ENCODE results near the gene EXOG.

DNA sequence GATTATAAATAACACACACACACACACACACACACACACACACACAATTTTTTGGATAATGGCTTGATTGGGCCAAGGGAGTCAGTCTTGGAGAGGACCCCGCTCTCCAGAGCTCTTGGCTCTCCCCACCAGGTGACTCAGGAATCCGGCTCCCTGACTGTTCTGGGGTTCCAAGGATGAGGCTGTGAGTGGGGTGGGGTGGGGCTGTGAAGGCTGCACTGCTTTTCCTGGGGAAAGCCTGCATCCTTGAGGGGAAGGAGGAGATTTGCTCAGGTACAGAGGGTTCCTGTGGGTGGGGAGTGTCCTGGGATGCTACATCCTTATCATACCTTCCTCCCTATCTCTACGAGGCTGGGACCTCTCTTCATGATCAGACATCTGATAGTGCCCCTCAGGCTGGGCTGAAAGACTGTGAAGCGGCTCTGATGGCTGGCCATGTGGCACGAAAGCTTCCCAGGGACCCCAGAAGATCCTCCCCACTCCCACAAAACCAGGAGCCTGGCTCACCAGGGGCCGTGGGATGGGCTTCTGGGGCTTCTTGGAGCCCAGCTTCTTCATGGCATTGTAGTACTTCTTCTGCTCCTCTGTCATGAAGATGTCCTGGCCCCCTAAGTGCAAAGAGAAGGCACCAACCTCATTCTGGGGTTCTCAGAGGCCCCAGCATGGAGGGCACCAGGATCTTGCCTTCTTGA is 59.2 kb downstream of the EXOG start:
- TF ChIP-seq, protein P1, sequence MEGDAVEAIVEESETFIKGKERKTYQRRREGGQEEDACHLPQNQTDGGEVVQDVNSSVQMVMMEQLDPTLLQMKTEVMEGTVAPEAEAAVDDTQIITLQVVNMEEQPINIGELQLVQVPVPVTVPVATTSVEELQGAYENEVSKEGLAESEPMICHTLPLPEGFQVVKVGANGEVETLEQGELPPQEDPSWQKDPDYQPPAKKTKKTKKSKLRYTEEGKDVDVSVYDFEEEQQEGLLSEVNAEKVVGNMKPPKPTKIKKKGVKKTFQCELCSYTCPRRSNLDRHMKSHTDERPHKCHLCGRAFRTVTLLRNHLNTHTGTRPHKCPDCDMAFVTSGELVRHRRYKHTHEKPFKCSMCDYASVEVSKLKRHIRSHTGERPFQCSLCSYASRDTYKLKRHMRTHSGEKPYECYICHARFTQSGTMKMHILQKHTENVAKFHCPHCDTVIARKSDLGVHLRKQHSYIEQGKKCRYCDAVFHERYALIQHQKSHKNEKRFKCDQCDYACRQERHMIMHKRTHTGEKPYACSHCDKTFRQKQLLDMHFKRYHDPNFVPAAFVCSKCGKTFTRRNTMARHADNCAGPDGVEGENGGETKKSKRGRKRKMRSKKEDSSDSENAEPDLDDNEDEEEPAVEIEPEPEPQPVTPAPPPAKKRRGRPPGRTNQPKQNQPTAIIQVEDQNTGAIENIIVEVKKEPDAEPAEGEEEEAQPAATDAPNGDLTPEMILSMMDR (IDR thresholded peaks at IDR 0.05) = no peak
- TF ChIP-seq POLR2A (IDR thresholded peaks at IDR 0.05) = no peak

All from adrenal gland (tissue), 5 donors.